Thoracic aorta (tissue), 2 donors: ENCODE measurements around the gene OR51B4. TPM values are rescaled to one million over a fixed set of nuclear protein-coding genes. Genes with fewer than 3 reads are reported as not detected.

Experiments used
- ATAC-seq: fragments of 150-250 bp; one replicate; pipeline ENCODE4 v1.8.0; 2017; ENCODE audit warnings: low read depth; ENCODE audit not compliant: insufficient number of reproducible peaks, low FRiP score
- DNase-seq: peaks from one replicate; pipeline ENCODE4 v3.0.0-alpha.2; 2020; ENCODE audit warnings: low spot score
- H3K27ac ChIP-seq, 2 donors: fragments of 200-600 bp; sonication (generic); 1 replicate in 1 of 2; 2 replicates in 1 of 2; pipeline ENCODE4 v1.5.1; 2016; ENCODE audit warnings: mild to moderate bottlenecking in 2 of 2, moderate library complexity in 2 of 2
- H3K27me3 ChIP-seq: fragments of 200-600 bp; sonication (generic); replicated peaks from 2 replicates; pipeline ENCODE4 v1.6.0; 2016; ENCODE audit warnings: mild to moderate bottlenecking; ENCODE audit not compliant: insufficient read depth
- H3K36me3 ChIP-seq: fragments of 200-600 bp; sonication (generic); one replicate; pipeline ENCODE4 v1.5.1; 2016
- H3K4me1 ChIP-seq, 2 donors: fragments of 200-600 bp; sonication (generic); 1 replicate in 1 of 2; 2 replicates in 1 of 2; pipeline versions ENCODE4 v1.5.1 to v1.6.0; 2016; ENCODE audit warnings: low read depth in 2 of 2, mild to moderate bottlenecking in 1 of 2; ENCODE audit not compliant: control insufficient read depth in 1 of 2
- H3K4me3 ChIP-seq: fragments of 200-600 bp; sonication (generic); 2 replicates; pipeline ENCODE4 v1.5.1; 2016; ENCODE audit warnings: mild to moderate bottlenecking
- H3K9me3 ChIP-seq: fragments of 200-600 bp; sonication (generic); 2 replicates; pipeline ENCODE4 v1.5.1; 2016
- CTCF ChIP-seq: fragments of 200-600 bp; sonication (generic); IDR thresholded peaks from one replicate; pipeline ENCODE4 v1.5.1; 2019; ENCODE audit warnings: antibody characterized with exemption
- total RNA-seq, 2 donors: library from RNA; depleted of rRNA; stranded (reverse); fragments of >200 nt; gene quantifications; one replicate each; pipeline versions ENCODE4 v1.1.0 to v1.2.3, GENCODE V29; 2016

Gene OR51B4
- not detected for total RNA-seq

- no peaks in the 10 kb centered on the region for H3K36me3 ChIP-seq
- ATAC-seq (no peak), DNase-seq (no peak)
- no peaks in the 10 kb centered on the region for H3K9me3 ChIP-seq
- no peak within 1 kb of the TSS for H3K27ac ChIP-seq
- no peaks in the 10 kb centered on the region for H3K4me1 ChIP-seq
- no peak for TF ChIP-seq CTCF
- H3K4me3 ChIP-seq = no peak within 1 kb of the TSS
- H3K27me3 ChIP-seq = no peaks in the 10 kb centered on the region
Observed at GRCh38 chr11:5301846-5302245, at the start of gene OR51B4. TSS of gene OR51B4 (minus strand) at chr11:5301946. CDS start at chr11:5301946, 0 bp downstream.

- no peak for DNase-seq
- no peak for ATAC-seq
- TF ChIP-seq CTCF = no peak
Observed at GRCh38 chr11:5351208-5351607, 49.5 kb upstream of the OR51B4 start, which contains the start of gene OR51B6. TSS of gene OR51B6 (plus strand) at chr11:5351508. CDS start at chr11:5351508, 0 bp downstream.

GRCh38 chr11:5349550-5349949 lies 47.8 kb upstream of the OR51B4 start:
- no peaks in the 10 kb centered on the region for H3K27me3 ChIP-seq
- no peak overlapping the region for H3K4me3 ChIP-seq
- H3K27ac ChIP-seq = no peak overlapping the region
- TF ChIP-seq CTCF = no peak
- no peaks in the 10 kb centered on the region for H3K9me3 ChIP-seq
- no peak for DNase-seq
- ATAC-seq = no peak
- no peaks in the 10 kb centered on the region for H3K36me3 ChIP-seq
- no peaks in the 10 kb centered on the region for H3K4me1 ChIP-seq

More at GRCh38 chr11:5351208-5351607, 49.5 kb upstream of the OR51B4 start, which contains the start of gene OR51B6:
- Histone ChIP-seq H3K27ac (no peak within 1 kb of the TSS), H3K4me3 (no peak within 1 kb of the TSS), H3K27me3 (no peaks in the 10 kb centered on the region), H3K36me3 (no peaks in the 10 kb centered on the region), H3K9me3 (no peaks in the 10 kb centered on the region), H3K4me1 (no peaks in the 10 kb centered on the region)

GRCh38 chr11:5348551-5349194 lies 46.9 kb upstream of the OR51B4 start:
- H3K27ac ChIP-seq = no peak overlapping the region
- H3K9me3 ChIP-seq = no peaks in the 10 kb centered on the region
- H3K27me3 ChIP-seq = no peaks in the 10 kb centered on the region
- H3K4me3 ChIP-seq = no peak overlapping the region
- no peaks in the 10 kb centered on the region for H3K36me3 ChIP-seq
- no peak for DNase-seq
- no peak for TF ChIP-seq CTCF
- no peak for ATAC-seq
- no peaks in the 10 kb centered on the region for H3K4me1 ChIP-seq

- ATAC-seq (no peak), DNase-seq (no peak)
- no peaks in the 10 kb centered on the region for H3K4me1 ChIP-seq
- no peaks in the 10 kb centered on the region for H3K27me3 ChIP-seq
- no peak overlapping the region for H3K27ac ChIP-seq
- no peaks in the 10 kb centered on the region for H3K36me3 ChIP-seq
- no peaks in the 10 kb centered on the region for H3K9me3 ChIP-seq
- no peak overlapping the region for H3K4me3 ChIP-seq
- no peak for TF ChIP-seq CTCF
Observed at GRCh38 chr11:5345831-5346230, 44.1 kb upstream of the OR51B4 start.
